Chondrocyte (in vitro differentiated cells): ENCODE results near the gene TTR. TPM values are rescaled to one million over a fixed set of nuclear protein-coding genes. Genes with fewer than 3 reads are reported as not detected.

Experiments
- DNase-seq: peaks from one replicate; pipeline ENCODE4 v3.0.0; 2021; ENCODE audit warnings: mixed read lengths, low spot score
- H3K27ac Mint-ChIP-seq: one replicate; pipeline ENCODE4 v1.8.0; 2021; ENCODE audit warnings: mild to moderate bottlenecking, moderate library complexity, mixed read lengths; ENCODE audit not compliant: unreplicated experiment
- H3K27me3 Mint-ChIP-seq: 2 replicates; pipeline ENCODE4 v1.8.0; 2021; ENCODE audit warnings: low read depth, mixed read lengths
- H3K36me3 Mint-ChIP-seq: 2 replicates; pipeline ENCODE4 v1.8.0; 2021; ENCODE audit warnings: low read depth, mixed read lengths
- H3K4me1 Mint-ChIP-seq: 2 replicates; pipeline ENCODE4 v1.8.0; 2021; ENCODE audit warnings: low read depth, mild to moderate bottlenecking, mixed read lengths
- H3K4me3 Mint-ChIP-seq: one replicate; pipeline ENCODE4 v1.8.0; 2021; ENCODE audit warnings: mild to moderate bottlenecking, moderate library complexity, mixed read lengths; ENCODE audit not compliant: unreplicated experiment
- H3K9me3 Mint-ChIP-seq: 2 replicates; pipeline ENCODE4 v1.8.0; 2021; ENCODE audit warnings: low read depth, mixed read lengths
- long read RNA-seq: library from polyadenylated mRNA; stranded (forward); transcript quantifications from one replicate; pipeline ENCODE4 v2.0.0, GENCODE V29; 2021
- total RNA-seq: library from RNA; stranded (reverse); gene quantifications from 3 replicates; pipeline ENCODE4 v1.2.1, GENCODE V29; 2021
- TF ChIP-seq, protein P1 (sequence below): fragments of 200-600 bp; sonication (generic); IDR thresholded peaks from 2 replicates; pipeline ENCODE4 v1.5.0; 2021; ENCODE audit warnings: antibody characterized with exemption, mild to moderate bottlenecking, moderate library complexity

Gene TTR
- not detected in 3 replicates for total RNA-seq
- long read RNA-seq, result 0 reads

DNA sequence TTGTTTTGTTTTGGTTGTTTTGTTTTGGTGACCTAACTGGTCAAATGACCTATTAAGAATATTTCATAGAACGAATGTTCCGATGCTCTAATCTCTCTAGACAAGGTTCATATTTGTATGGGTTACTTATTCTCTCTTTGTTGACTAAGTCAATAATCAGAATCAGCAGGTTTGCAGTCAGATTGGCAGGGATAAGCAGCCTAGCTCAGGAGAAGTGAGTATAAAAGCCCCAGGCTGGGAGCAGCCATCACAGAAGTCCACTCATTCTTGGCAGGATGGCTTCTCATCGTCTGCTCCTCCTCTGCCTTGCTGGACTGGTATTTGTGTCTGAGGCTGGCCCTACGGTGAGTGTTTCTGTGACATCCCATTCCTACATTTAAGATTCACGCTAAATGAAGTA is at the start of gene TTR:
TTR (plus strand) TSS at position 250 of the 400 bp plus-strand sequence; CDS start at position 276, 26 bp downstream.
- peaks cover 14% of the 10 kb centered on the region for H3K4me1 Mint-ChIP-seq
- TF ChIP-seq, protein P1, sequence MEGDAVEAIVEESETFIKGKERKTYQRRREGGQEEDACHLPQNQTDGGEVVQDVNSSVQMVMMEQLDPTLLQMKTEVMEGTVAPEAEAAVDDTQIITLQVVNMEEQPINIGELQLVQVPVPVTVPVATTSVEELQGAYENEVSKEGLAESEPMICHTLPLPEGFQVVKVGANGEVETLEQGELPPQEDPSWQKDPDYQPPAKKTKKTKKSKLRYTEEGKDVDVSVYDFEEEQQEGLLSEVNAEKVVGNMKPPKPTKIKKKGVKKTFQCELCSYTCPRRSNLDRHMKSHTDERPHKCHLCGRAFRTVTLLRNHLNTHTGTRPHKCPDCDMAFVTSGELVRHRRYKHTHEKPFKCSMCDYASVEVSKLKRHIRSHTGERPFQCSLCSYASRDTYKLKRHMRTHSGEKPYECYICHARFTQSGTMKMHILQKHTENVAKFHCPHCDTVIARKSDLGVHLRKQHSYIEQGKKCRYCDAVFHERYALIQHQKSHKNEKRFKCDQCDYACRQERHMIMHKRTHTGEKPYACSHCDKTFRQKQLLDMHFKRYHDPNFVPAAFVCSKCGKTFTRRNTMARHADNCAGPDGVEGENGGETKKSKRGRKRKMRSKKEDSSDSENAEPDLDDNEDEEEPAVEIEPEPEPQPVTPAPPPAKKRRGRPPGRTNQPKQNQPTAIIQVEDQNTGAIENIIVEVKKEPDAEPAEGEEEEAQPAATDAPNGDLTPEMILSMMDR, result no peak
- no peaks in the 10 kb centered on the region for H3K27me3 Mint-ChIP-seq
- peaks cover 2% of the 10 kb centered on the region for H3K9me3 Mint-ChIP-seq
- no peaks in the 10 kb centered on the region for H3K36me3 Mint-ChIP-seq
- no peak within 1 kb of the TSS for H3K4me3 Mint-ChIP-seq
- no peak for DNase-seq
- no peak within 1 kb of the TSS for H3K27ac Mint-ChIP-seq

DNA sequence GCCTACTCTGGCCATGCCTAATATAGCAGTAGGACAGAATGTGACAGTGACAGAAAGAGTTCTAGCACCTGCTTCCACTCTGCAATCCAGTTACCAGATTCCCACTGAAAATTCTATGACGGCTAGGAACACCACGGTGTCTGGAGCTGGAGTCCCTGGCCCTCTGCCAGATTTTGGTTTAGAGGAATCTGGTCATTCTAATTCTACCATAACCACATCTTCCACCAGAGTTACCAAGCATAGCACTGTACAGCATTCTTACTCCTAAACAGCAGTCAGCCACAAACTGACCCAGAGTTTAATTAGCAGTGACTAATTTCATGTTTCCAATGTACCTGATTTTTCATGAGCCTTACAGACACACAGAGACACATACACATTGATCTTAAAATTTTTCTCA is 45.2 kb upstream of the TTR start:
- H3K4me1 Mint-ChIP-seq, result no peaks in the 10 kb centered on the region
- TF ChIP-seq, protein P1, result no peak
- H3K9me3 Mint-ChIP-seq, result no peaks in the 10 kb centered on the region
- no peak overlapping the region for H3K4me3 Mint-ChIP-seq
- H3K27me3 Mint-ChIP-seq, result no peaks in the 10 kb centered on the region
- no peak overlapping the region for H3K27ac Mint-ChIP-seq
- peaks cover 19% of the 10 kb centered on the region for H3K36me3 Mint-ChIP-seq
- no peak for DNase-seq

DNA sequence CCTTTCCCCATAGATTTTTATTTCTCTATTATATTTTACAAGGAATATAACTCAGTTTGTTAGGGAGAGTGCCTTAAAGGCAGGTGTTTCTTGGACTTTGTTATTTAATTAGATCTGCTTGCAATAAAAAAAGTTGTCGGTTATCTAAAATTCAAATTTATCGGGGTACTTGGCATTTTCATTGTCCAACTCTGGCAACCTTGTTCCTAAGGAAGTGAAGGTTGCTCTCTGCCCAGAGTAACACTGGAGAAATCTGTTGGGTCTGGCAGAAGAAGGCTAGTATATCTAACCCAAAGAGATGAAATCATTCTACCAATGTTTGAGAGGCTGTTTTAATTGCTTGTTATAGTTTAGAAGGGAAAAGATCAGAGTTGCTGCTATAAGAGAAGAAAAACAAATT is 42.8 kb upstream of the TTR start:
- Mint-ChIP-seq H3K9me3 (no peaks in the 10 kb centered on the region), H3K4me3 (no peak overlapping the region), H3K4me1 (no peaks in the 10 kb centered on the region), H3K27me3 (peaks cover 1% of the 10 kb centered on the region), H3K27ac (no peak overlapping the region), H3K36me3 (peaks cover 5% of the 10 kb centered on the region)
- TF ChIP-seq, protein P1, result no peak
- no peak for DNase-seq

DNA sequence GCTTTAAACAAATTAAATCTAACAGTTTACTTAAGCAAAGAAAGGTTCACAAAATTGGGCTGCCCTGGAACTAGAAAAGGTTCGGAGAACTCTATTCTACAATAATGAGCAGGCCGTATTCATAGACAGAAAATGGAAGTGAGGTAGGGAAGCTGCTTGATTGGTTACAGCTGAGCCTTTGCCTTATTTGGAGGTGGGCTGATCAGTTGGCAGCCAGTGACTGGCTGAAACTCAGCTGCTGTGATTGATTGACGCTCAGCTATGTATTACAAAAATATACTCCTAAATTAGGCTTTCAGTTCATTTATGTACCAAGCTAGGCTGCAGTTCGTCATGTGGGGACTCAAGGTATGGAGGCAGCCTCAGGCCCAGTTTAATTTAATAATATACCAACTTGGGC is 42.3 kb upstream of the TTR start:
- no peak for DNase-seq
- peaks cover 5% of the 10 kb centered on the region for H3K36me3 Mint-ChIP-seq
- no peaks in the 10 kb centered on the region for H3K9me3 Mint-ChIP-seq
- peaks cover 4% of the 10 kb centered on the region for H3K27me3 Mint-ChIP-seq
- H3K4me3 Mint-ChIP-seq, result no peak overlapping the region
- TF ChIP-seq, protein P1, result no peak
- no peak overlapping the region for H3K27ac Mint-ChIP-seq
- H3K4me1 Mint-ChIP-seq, result no peaks in the 10 kb centered on the region

DNA sequence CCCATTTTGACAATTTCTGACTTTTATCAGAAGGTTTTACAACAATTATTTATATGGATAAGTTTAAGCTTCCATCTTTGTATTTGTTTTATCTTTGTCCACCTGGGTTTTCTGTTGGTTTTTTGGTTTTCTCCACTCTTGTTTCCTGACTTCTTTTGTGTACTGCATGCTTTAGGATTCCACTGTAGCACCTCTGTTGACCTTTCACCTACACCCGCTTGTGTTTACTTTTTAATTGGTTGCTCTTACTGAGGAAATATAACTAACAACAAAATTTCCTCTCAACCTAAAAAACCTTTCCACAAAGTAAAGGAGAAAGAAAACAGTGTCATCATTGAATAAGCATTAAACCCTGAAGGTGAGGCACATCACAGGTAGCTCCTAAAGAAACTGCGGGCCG is 39.8 kb upstream of the TTR start:
- Mint-ChIP-seq H3K36me3 (no peaks in the 10 kb centered on the region), H3K9me3 (no peaks in the 10 kb centered on the region), H3K27me3 (peaks cover 6% of the 10 kb centered on the region), H3K4me1 (peaks cover 3% of the 10 kb centered on the region), H3K4me3 (no peak overlapping the region), H3K27ac (no peak overlapping the region)
- TF ChIP-seq, protein P1, result no peak
- DNase-seq, result no peak
